IMR-90 (cell line): ENCODE data around the gene HNRNPH1. TPM values are rescaled to one million over a fixed set of nuclear protein-coding genes. Genes with fewer than 3 reads are reported as not detected.

ENCODE experiments used
- ATAC-seq: fragments of 200-7000 bp; cut with Tn5 transposase; 2 replicates; pipeline ENCODE4 v1.9.1; 2020; ENCODE audit warnings: low read depth, mild to moderate bottlenecking, moderate library complexity
- BruUV-seq: library from RNA; stranded (reverse); fragments of 400-500 nt; replicated peaks from 2 replicates; lab custom pipeline; 2021; lab: Mats Ljungman, UMichigan
- CTCF ChIA-PET: fragments of 300-600 bp; formaldehyde crosslinking; extraction: SDS; loops from one replicate; lab custom pipeline; 2021; ENCODE audit warnings: antibody characterized with exemption; lab: Yijun Ruan, JAX
- POLR2A ChIA-PET: fragments of 300-600 bp; sonication (Branson Sonifier 250); formaldehyde crosslinking; loops from one replicate; lab custom pipeline; 2022; ENCODE audit warnings: antibody characterized with exemption; ENCODE audit not compliant: unreplicated experiment; lab: Charles Lee
- DNase-seq: peaks from one replicate; pipeline ENCODE4 v3.0.0; 2013
- H2AFZ ChIP-seq: replicated peaks from 2 replicates; pipeline ENCODE3; 2013; ENCODE audit warnings: low read length, mild to moderate bottlenecking; ENCODE audit not compliant: poor library complexity
- H2AK5ac ChIP-seq: 2 replicates; pipeline ENCODE4 v1.6.1; 2013; ENCODE audit warnings: low read depth, low read length, inconsistent platforms
- H2AK9ac ChIP-seq: replicated peaks from 2 replicates; pipeline ENCODE3; 2013; ENCODE audit warnings: mild to moderate bottlenecking, low read depth, low read length, moderate library complexity; ENCODE audit not compliant: poor library complexity
- H2BK120ac ChIP-seq: 2 replicates; pipeline ENCODE4 v1.6.1; 2013; ENCODE audit warnings: low read depth, low read length, inconsistent platforms
- H2BK15ac ChIP-seq: 3 replicates; pipeline ENCODE4 v1.6.1; 2013; ENCODE audit warnings: low read depth, low read length, inconsistent platforms
- H2BK20ac ChIP-seq: 2 replicates; pipeline ENCODE4 v1.6.1; 2013; ENCODE audit warnings: low read depth, mild to moderate bottlenecking, inconsistent platforms, low read length, moderate library complexity
- H2BK5ac ChIP-seq: 2 replicates; pipeline ENCODE4 v1.6.1; 2013; ENCODE audit warnings: mild to moderate bottlenecking, low read depth, low read length, inconsistent platforms; ENCODE audit not compliant: poor library complexity, severe bottlenecking
- H3K14ac ChIP-seq: replicated peaks from 2 replicates; pipeline ENCODE4 v1.6.1; 2013; ENCODE audit warnings: low read depth, low read length, inconsistent platforms
- H3K18ac ChIP-seq: 2 replicates; pipeline ENCODE4 v1.6.1; 2013; ENCODE audit warnings: low read depth, low read length, control low read depth
- H3K23ac ChIP-seq: 2 replicates; pipeline ENCODE4 v1.6.1; 2013; ENCODE audit warnings: low read depth, low read length, inconsistent platforms
- H3K27ac ChIP-seq: 2 replicates; pipeline ENCODE4 v1.5.1; 2013; ENCODE audit warnings: mild to moderate bottlenecking, control low read depth, low read length; ENCODE audit not compliant: insufficient read depth
- H3K27me3 ChIP-seq: 2 replicates; pipeline ENCODE4 v1.6.1; 2013; ENCODE audit warnings: low read length; ENCODE audit not compliant: control insufficient read depth, insufficient read depth
- H3K36me3 ChIP-seq: 2 replicates; pipeline ENCODE4 v1.6.1; 2013; ENCODE audit warnings: low read length, mixed read lengths; ENCODE audit not compliant: control insufficient read depth, insufficient read depth
- H3K4ac ChIP-seq: 2 replicates; pipeline ENCODE4 v1.6.1; 2013; ENCODE audit warnings: low read depth, low read length, inconsistent platforms
- H3K4me1 ChIP-seq: 2 replicates; pipeline ENCODE4 v1.6.1; 2013; ENCODE audit warnings: low read length, mixed read lengths; ENCODE audit not compliant: control insufficient read depth, insufficient read depth
- H3K4me2 ChIP-seq: 2 replicates; pipeline ENCODE4 v1.6.1; 2013; ENCODE audit warnings: low read depth, mild to moderate bottlenecking, control low read depth, low read length, moderate library complexity
- H3K4me3 ChIP-seq: 2 replicates; pipeline ENCODE4 v1.5.1; 2013; ENCODE audit warnings: low read depth, mild to moderate bottlenecking, control low read depth, low read length, moderate library complexity; ENCODE audit not compliant: insufficient read depth
- H3K56ac ChIP-seq: 2 replicates; pipeline ENCODE4 v1.6.1; 2013; ENCODE audit warnings: low read length, inconsistent platforms; ENCODE audit not compliant: insufficient read depth; ENCODE audit errors: extremely low read depth
- H3K79me1 ChIP-seq, 2 experiments: 2 replicates each; pipeline ENCODE4 v1.6.1; 2013; ENCODE audit warnings: low read length in 2 of 2, inconsistent platforms in 1 of 2, low read depth in 1 of 2
- H3K9ac ChIP-seq: 2 replicates; pipeline ENCODE4 v1.6.1; 2013; ENCODE audit warnings: low read depth, low read length, control low read depth
- H3K9me1 ChIP-seq: 2 replicates; pipeline ENCODE4 v1.6.1; 2013; ENCODE audit warnings: low read length, inconsistent platforms; ENCODE audit not compliant: insufficient read depth
- H3K9me3 ChIP-seq: 2 replicates; pipeline ENCODE4 v1.6.1; 2013; ENCODE audit warnings: low read length; ENCODE audit not compliant: control insufficient read depth, insufficient read depth
- H4K20me1 ChIP-seq: 2 replicates; pipeline ENCODE4 v1.6.1; 2013; ENCODE audit warnings: low read length, inconsistent platforms; ENCODE audit not compliant: insufficient read depth
- H4K5ac ChIP-seq: 2 replicates; pipeline ENCODE4 v1.6.1; 2013; ENCODE audit warnings: mild to moderate bottlenecking, low read depth, low read length, control low read depth
- H4K8ac ChIP-seq, 2 experiments: 2 replicates each; pipeline ENCODE4 v1.6.1; 2013; ENCODE audit warnings: low read depth in 2 of 2, low read length in 2 of 2, control low read depth in 1 of 2, inconsistent platforms in 1 of 2
- H4K91ac ChIP-seq: 2 replicates; pipeline ENCODE4 v1.6.1; 2013; ENCODE audit warnings: low read depth, low read length, inconsistent platforms; ENCODE audit not compliant: insufficient read depth
- MAFK ChIP-seq: IDR thresholded peaks from 2 replicates; pipeline ENCODE4 v1.6.1; 2012; ENCODE audit warnings: low read depth, low read length, improper control_type of control experiment
- NFE2L2 ChIP-seq: fragments of 150-350 bp; IDR thresholded peaks from 2 replicates; pipeline ENCODE4 v1.6.1; 2016; ENCODE audit warnings: low read depth, mild to moderate bottlenecking, low read length
- RAD21 ChIP-seq: IDR thresholded peaks from 2 replicates; pipeline ENCODE4 v1.6.1; 2012; ENCODE audit warnings: low read length, improper control_type of control experiment
- SMC3 ChIP-seq: fragments of 150-350 bp; IDR thresholded peaks from 2 replicates; pipeline ENCODE4 v1.6.1; 2016; ENCODE audit warnings: low read depth, mild to moderate bottlenecking, antibody characterized with exemption, low read length, moderate library complexity
- WGBS, 2 experiments: methylation state at CpG; one replicate each; pipeline versions ENCODE4 v1.1.5 to v1.1.7; 2013; ENCODE audit warnings: missing lambda C conversion rate in 2 of 2; ENCODE audit not compliant: insufficient read length in 1 of 2; ENCODE audit errors: extremely low coverage in 2 of 2; 5-methylcytosine and 5-hydroxymethylcytosine counted together
- dilution Hi-C: fragments of 300-500 bp; cut with HindIII; formaldehyde crosslinking; loops from one replicate; pipeline ENCODE4 v1.14.3; 2018; ENCODE audit warnings: low sequenced_read_pairs; ENCODE audit not compliant: unreplicated experiment
- in situ Hi-C: fragments of 300-500 bp; cut with MboI; formaldehyde crosslinking; loops from 3 replicates; pipeline ENCODE4 v1.14.3; 2019; ENCODE audit warnings: low sequenced_read_pairs, inconsistent platforms, mixed read lengths
- intact Hi-C: fragments of 100-400 bp; cut with micrococcal nuclease; formaldehyde crosslinking; loops from 2 replicates; pipeline ENCODE4 v1.10.0; 2022
- polyA plus RNA-seq, 3 experiments: library from polyadenylated mRNA; depleted of rRNA; stranded (reverse); fragments of >200 nt; gene quantifications; 2 replicates each; pipeline ENCODE4 v1.2.3, GENCODE V29; 2012; ENCODE audit warnings: low replicate concordance in 1 of 3
- total RNA-seq: library from RNA; depleted of rRNA; stranded (reverse); fragments of >200 nt; gene quantifications from 2 replicates; pipeline ENCODE4 v1.2.3, GENCODE V29; 2012

The HNRNPH1 gene
- total and polyA plus RNA-seq, 2 of the 4 experiments (the other 2 are of a cell fraction) = 288 to 300 TPM

GRCh38 chr5:179616002-179616594 is 7.4 kb downstream of the HNRNPH1 start:
- H3K23ac ChIP-seq = peak overlapping the region; percentile 82; the same call in 1 of the 2 replicates
- peaks cover 28 to 74% of the 10 kb centered on the region in 2 experiments for H3K79me1 ChIP-seq
- H3K9me1 ChIP-seq = peaks cover 17% of the 10 kb centered on the region; the same call in 1 of the 2 replicates
- no peak overlapping the region for H2AK5ac ChIP-seq
- no peak for ATAC-seq
- H2BK120ac ChIP-seq = no peak overlapping the region
- no peak overlapping the region for H2AK9ac ChIP-seq
- no peak overlapping the region for H4K5ac ChIP-seq
- H3K56ac ChIP-seq = no peak overlapping the region
- intact Hi-C loops (no loop called here), dilution Hi-C loops (no loop called here), in situ Hi-C loops (no loop called here)
- no peak overlapping the region for H2BK20ac ChIP-seq
- no TSS peak for BruUV-seq
- H3K4me1 ChIP-seq = peaks cover 6% of the 10 kb centered on the region
- H2BK15ac ChIP-seq = no peak overlapping the region
- no peak overlapping the region for H3K9ac ChIP-seq
- H4K91ac ChIP-seq = no peak overlapping the region
- no peak overlapping the region for H2AFZ ChIP-seq
- H4K20me1 ChIP-seq = peaks cover 96% of the 10 kb centered on the region
- no peak overlapping the region for H3K4me3 ChIP-seq
- DNase-seq = no peak
- no peak overlapping the region for H2BK5ac ChIP-seq
- CTCF ChIA-PET = interaction anchor here (0.6 kb wide), 1 partner anchor 606 kb away, joined by 3 read pairs; no protein-coding TSS in a partner anchor
- no peaks in the 10 kb centered on the region for H3K27me3 ChIP-seq
- peaks cover 73% of the 10 kb centered on the region for H3K36me3 ChIP-seq
- H3K4me2 ChIP-seq = no peak overlapping the region
- no peak overlapping the region for H3K27ac ChIP-seq
- H3K14ac ChIP-seq = peak overlapping the region; percentile 46; the same call in 1 of the 2 replicates
- no peak overlapping the region for H4K8ac ChIP-seq
- TF ChIP-seq SMC3 (no peak), NFE2L2 (no peak), RAD21 (no peak), MAFK (no peak)
- no peak overlapping the region for H3K18ac ChIP-seq
- no CpG with 5 or more reads among the region's 9 CpGs for WGBS, 2 experiments
- POLR2A ChIA-PET = no interaction called here
- H3K4ac ChIP-seq = no peak overlapping the region
- no peaks in the 10 kb centered on the region for H3K9me3 ChIP-seq
